GM21723 (cell line): ENCODE data around the gene GALNT2.

ENCODE experiments used
- ATAC-seq: cut with Tn5 transposase; IDR thresholded peaks from one replicate; pipeline ENCODE4 v1.9.1; 2021; ENCODE audit warnings: mild to moderate bottlenecking, moderate library complexity; ENCODE audit not compliant: unreplicated experiment

GALNT2 gene

DNA sequence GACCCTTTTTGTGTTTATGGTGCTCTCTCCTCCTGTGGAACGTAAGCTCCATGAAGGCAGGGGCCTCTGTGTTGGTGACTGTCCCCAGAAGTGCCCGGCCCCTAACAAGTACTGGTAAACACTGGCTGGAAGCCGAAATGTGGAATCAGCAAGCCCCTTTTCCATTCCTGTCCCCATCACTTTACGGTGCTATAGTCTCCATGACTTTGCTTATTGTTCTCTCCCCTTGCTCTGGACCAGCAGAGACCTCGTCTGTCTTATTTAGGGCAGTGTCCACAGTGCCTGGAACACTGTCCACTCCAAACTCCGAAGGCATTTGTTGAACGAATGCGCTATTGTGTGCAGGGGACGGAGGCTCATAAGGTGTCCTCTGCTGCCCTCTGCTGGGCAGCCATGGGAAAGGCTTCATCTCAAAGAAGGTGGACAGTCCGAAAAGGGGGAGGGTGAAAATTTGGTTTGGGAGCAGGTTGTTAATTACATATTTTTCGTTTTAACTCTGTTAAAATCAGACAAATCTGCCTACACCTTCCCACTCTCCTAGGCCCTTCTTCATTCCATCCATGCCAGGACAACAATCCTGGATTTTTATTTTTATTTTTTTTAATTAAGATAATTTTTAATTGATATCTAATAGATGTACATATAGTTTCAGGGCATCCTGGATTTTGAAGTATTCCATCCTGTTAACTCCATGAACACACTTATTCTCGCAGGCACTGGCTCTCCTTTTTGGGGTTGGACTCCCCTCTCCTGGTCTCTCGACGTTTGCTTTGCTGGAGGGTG is 243.5 kb downstream of the GALNT2 start:
- ATAC-seq = peak; percentile 59

DNA sequence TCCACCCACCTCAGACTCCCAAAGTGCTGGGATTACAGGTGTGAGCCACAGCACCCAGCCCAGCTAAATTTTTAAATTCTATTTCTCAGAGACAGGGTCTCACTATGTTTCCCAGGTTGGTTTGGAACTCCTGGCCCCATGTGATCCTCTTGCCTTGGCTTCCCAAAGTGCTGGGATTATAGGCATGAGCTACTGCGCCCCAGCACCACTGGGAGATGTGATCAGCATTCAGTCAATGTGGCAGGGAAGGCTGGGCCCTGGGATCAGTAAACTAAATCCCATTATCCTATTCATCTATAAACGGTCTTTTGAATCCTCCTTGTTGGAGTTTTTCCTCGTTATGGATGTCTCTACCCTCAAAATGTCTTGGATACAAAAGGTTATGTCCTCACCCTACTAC is 245.6 kb downstream of the GALNT2 start:
- ATAC-seq = no peak

DNA sequence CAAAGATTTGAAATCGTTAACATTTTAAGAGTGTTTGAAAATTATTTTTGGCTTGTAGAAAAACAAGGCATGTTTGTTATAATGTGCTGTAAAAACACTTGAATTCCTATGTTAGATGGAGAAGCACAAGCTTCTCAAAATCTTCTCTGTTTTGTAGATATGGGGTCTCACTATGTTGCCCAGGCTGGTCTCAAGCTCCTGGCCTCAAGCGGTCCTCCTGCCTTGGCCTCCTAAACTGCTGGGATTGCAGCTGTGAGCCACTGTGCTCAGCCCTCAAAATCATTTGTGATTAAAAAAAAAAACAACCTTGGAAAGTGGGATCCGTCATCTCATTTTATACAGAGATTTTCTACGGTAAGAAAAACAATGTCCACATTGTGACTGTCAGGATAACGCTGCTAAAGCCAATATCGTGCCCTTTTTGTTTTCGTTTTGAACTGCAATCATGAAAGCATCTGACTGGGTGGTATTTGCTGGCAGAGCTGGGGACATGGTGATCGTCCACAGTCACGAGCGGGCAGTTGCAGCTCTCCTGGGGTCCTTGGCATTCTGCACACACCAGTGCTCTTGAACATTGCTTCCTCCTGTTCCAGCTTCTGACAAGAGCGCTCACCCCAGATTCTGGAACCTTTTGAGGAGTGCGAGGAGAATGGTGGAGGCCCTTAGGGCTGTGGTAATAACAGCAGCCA is 246.6 kb downstream of the GALNT2 start:
- no peak for ATAC-seq

DNA sequence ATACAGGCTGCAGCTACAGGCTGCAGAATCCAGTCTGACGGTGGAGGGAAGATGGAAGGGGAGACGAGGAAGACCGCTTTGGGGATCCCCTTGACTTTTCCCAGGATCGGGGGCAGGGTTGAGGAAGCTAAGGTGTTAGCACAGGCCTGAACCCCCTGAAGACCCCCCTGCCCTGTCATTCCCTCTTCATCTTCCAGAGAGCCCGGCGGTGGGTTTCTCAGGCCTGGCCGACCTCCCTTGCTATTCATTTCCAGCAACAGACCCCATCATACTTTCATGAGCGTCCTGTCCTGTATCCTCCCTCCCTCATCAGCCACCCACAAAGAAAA is 247.1 kb downstream of the GALNT2 start:
- no peak for ATAC-seq

- ATAC-seq = no peak
These were observed 248.1 kb downstream of the GALNT2 start for GRCh38 chr1:230315099-230315498.

GRCh38 chr1:230316864-230317745 is 250.1 kb downstream of the GALNT2 start:
- no peak for ATAC-seq

DNA sequence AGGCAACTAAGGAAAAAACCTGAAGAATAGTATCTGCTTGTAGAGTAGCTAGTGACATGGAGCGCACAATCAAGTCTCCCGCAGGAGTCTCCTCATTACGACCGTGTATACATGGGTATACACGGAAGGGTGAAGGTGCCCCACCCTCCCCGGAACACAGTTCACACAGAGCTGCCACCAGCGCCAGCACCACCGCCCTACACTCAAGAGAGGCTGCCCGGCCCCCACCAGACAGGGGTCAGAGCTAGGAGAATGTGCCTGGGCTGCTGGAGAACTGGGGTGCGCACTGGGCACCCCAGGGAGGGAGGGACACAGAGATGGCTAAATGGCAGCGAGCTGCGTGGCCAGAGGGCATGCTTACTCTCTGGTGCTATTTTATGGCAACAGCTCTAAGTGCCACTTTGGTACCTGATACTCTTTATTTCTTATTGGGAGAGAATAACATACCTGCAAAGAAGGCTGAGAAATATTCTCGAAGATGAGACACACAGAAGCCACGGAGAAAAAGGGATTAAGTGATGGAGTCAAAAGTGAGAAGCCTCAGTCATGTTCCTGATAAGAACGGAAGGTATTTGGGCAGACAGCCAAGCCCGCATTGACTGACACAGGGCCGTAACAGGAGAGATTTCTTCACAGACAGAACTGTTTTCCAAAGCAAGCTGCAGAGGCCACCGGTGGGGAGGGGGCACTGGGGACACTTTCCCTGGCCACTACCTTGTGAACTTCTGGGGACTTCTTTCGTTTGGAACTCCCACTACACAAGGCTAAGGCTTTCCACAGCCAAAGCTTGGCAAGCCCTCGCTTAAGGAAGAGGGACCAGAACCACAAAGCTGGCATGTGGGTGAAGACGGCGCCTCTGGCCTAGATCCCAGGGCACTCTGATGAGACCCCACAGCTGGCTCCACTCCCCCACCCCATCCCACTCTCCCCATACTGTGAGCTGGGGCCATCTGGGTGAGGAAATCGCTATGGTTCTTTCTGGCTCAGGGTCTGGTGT is 251.1 kb downstream of the GALNT2 start:
- no peak for ATAC-seq

DNA sequence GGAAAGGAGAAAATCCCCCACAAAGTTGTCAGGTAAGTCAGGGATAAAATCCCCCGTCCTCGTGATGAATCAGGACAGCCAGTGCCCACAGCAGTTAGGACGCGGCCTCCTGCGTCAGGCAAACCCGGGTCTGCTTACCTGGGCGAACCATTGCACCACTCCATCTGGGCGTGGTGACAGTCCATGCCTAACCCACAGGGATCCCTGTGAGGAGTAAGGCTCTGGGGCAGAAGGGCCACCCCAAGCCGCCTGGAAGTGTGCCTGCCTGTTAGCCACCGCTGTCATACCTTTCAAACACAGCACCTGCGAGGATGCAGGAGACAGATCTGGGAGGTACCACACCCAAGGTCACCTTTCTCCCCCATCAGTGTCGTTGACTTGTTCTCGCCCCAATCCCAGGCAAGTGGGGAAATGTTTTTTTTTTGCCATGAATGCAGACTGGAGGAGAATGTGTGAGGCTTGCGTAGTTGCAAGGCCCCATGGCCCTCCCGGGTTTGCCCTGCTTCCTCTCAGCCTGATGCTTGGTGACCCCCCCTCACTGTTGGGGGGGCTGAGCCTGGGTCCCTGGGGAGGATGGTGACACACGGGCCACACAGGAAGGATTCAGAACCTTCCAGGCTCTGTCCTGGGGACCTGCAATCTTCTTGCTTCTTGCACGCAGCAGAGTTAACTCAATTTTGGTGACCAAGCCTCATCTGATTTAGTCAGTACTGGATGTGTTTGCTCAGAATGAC is 252.1 kb downstream of the GALNT2 start:
- no peak for ATAC-seq

DNA sequence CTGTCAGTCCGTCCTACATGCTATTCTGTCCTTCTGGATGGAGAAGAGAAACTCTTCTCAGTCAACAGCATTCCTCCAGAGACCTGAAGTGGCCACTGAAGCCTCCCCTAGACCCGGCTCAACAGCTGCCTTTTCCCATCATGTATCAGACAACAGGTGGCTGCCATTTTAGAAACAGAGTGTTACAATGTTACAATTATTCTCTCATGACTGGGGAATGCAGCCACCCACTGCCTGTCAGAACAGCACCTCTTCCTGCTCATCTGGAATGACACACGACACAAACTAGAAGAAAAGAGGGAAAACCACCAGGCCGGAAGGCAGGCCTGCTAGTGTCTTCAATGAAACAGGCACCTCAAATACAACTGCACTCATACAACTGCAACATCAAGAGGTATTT is 253.8 kb downstream of the GALNT2 start:
- ATAC-seq = no peak

DNA sequence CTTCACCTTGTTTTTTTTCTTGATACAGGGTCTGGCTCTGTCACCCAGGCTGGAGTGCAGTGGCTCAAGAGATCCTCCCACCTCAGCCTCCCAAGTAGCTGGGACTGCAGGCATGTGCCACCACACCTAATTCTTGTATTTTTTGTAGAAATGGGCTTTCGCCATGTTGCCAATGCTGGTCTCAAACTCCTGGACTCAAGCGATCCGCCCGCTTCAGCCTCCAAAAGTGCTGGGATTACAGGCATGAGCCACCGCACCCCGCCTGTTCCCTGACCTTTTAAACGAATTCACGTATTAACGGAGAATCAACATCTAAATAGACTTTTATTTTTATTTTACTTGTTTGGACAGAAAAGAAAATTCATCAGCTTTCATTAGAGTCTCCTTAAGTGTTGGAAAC is 254.3 kb downstream of the GALNT2 start:
- ATAC-seq = no peak

GRCh38 chr1:230321741-230322420 is 254.8 kb downstream of the GALNT2 start:
- ATAC-seq = no peak

DNA sequence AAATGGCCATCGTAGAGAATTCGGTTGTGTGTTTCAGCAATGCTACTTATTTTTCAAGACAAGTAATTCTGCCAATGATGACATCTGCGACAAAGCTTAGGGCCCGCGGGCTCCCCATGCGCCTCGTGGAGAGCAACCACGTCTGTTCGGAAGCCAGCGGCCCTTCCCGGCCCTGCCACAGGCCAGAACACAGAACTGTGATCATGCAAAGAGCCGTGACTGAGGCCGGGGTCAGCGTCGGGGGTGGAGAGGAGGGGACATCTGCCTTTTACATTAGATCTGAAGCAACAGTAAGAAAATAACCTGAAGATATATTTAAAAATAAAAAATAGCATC is 255.4 kb downstream of the GALNT2 start:
- ATAC-seq = no peak

DNA sequence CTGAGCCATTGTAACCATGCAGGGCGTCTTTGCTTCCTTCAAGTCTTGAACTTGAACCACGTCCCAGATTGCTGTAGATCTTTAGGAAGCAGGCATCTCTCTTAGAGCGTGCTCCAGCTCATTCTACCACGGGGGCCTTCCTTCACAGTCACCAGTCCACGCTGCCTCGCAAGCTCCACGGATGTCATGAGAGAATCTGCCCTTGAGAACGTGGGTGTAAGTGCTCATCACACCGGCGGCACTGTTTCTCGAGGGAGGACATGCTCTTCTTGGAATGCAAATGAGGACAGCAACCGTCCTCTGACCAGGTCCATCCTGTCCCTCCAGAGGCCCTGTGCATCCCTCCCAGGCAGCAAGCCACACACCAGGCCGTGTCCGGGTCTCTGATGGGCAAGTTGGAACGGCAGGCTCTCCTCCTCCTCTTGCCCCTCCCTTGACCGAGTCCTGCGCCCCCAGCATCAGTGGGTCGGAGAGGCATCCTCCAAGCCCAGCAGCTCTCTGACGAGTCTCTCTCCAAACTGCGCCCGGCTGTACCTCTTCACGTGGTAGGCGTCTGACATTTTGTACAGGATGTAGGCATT is 256.0 kb downstream of the GALNT2 start:
- ATAC-seq = no peak

GRCh38 chr1:230323686-230324085 is 256.6 kb downstream of the GALNT2 start:
- no peak for ATAC-seq

DNA sequence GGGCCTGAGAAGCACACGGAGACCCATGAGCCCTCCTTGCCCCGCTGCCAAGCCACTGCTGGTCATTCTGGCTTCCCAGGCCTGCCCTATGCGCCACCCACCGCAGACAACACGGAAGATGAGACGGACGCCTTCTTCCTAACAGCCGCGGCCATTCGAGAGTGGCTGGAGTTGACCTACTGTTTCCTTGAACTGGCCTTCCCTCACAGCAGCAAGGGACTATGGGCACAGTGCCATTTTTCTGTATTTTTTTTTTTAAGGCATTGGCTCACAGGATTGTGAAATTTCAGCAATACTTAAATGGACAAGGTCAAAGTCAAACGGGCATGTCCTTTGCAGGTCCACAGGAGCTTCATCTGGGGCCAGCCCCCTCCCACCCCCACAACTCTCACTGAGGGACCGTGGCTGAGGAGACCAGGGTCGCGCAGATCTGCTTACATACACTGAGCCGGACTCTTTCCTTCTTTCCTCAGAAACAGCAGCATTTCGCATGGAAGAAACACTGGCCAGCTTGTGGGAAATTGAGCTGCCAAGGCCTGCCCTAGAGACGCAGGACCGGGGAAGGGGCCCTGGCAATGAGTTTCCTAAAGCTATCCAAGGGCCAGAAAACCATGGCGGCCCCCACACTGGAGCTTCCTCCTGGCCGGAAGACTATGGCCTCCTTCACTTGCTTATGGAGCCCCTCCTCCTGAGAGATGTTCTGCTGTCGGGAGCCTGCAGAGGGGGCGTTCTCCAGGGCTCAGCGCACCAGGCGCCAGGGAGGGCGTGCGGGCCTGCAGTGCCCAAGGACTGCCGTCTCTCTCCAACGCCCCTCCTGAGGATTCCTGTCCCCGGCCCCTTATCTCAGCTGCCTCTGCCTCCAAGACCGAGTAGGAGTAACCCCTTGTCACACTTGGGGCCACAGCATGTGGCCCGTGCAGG is 260.2 kb downstream of the GALNT2 start:
- no peak for ATAC-seq

DNA sequence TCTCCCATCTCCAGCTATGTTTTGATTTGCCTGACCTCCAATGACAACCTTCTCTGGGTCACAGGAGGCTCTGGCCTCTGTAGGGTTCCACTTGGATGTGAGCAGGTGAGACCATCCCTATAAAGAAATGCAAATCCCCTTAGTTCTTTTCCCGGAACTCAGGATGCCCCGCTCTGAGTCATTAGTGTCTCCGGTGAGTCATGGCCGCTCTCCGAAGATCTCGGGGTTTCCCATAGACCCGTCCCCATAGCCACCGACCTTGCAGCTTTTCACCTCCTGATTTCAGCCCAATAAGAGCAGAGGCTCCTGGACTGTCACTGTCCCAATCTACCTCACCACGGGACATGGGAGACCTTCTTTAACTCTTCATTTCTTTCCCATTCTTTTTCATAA is 260.9 kb downstream of the GALNT2 start:
- peak; percentile 71 for ATAC-seq

DNA sequence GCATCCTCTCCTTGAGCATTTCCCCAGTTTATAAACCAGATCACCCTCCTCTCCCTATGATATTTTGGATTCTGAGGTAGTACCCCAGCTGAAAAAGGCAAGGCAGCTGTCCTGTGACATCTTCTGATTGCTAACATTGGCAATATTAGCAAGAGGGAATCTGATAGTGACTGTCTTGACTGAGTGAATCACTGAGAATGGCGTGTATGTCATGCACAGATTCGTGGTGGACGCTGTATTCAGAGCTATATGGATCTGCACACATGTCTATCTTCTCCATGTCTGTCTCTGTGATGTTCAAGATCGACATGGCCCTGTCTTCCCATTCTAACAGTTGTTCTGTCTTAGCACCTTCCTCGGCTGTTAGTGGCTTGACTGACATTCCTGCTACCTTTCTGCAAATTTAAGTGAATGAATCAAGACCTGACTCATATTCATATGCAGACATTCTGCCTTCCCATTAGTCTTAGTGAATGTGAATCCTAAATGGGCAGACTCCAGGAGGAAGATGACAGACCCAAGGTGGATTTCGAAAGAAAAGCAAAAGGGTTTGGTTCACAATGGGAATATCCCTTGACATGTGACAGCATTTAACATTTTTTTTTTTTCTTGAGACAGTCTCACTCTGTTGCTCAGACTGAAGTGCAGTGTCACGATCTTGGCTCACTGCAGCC is 261.4 kb downstream of the GALNT2 start:
- ATAC-seq = no peak
